Ishikawa (cell line): ENCODE results near the gene ARNT2.

Source experiments
- CREB1 ChIP-seq: IDR thresholded peaks from 2 replicates; pipeline ENCODE4 v1.6.1; 2012; ENCODE audit warnings: low read depth
- EGR1 ChIP-seq: IDR thresholded peaks from 2 replicates; pipeline ENCODE4 v1.6.1; 2012
- EP300 ChIP-seq: IDR thresholded peaks from 2 replicates; pipeline ENCODE4 v1.6.1; 2012; ENCODE audit warnings: borderline replicate concordance
- FOXM1 ChIP-seq: IDR thresholded peaks from 2 replicates; pipeline ENCODE4 v1.6.1; 2012; ENCODE audit warnings: low read depth, borderline replicate concordance
- MAX ChIP-seq: IDR thresholded peaks from 2 replicates; pipeline ENCODE4 v1.6.1; 2012
- NFIC ChIP-seq: IDR thresholded peaks from 2 replicates; pipeline ENCODE4 v1.6.1; 2012
- RAD21 ChIP-seq: IDR thresholded peaks from 2 replicates; pipeline ENCODE4 v1.6.1; 2012; ENCODE audit warnings: low read depth
- REST ChIP-seq: IDR thresholded peaks from 2 replicates; pipeline ENCODE4 v1.6.1; 2012; ENCODE audit warnings: low read depth, mild to moderate bottlenecking
- TAF1 ChIP-seq: IDR thresholded peaks from 2 replicates; pipeline ENCODE4 v1.6.1; 2012; ENCODE audit warnings: low read depth, mild to moderate bottlenecking
- TCF12 ChIP-seq: IDR thresholded peaks from 2 replicates; pipeline ENCODE4 v1.6.1; 2012; ENCODE audit warnings: low read depth
- TEAD4 ChIP-seq: IDR thresholded peaks from 2 replicates; pipeline ENCODE4 v1.6.1; 2012
- YY1 ChIP-seq: IDR thresholded peaks from 2 replicates; pipeline ENCODE4 v1.6.1; 2012; ENCODE audit warnings: low read depth
- ZBTB7A ChIP-seq: IDR thresholded peaks from 2 replicates; pipeline ENCODE4 v1.6.1; 2012; ENCODE audit warnings: low read depth

GRCh38 chr15:80450811-80451321 lies 46.7 kb downstream of the ARNT2 start:
- TF ChIP-seq TCF12 (no peak), FOXM1 (no peak), NFIC (no peak), TEAD4 (no peak), EP300 (no peak), TAF1 (no peak), YY1 (no peak), REST (no peak), CREB1 (no peak), RAD21 (no peak), MAX (no peak), EGR1 (no peak), ZBTB7A (no peak)
